HepG2 (cell line): ENCODE data around the gene FREM3.

Experiments used
- CEBPZ ChIP-seq: IDR thresholded peaks from 2 replicates; pipeline ENCODE4 v1.6.1; 2012; ENCODE audit warnings: low read length, improper control_type of control experiment
- NFRKB ChIP-seq: fragments of 450-650 bp; IDR thresholded peaks from 2 replicates; pipeline ENCODE4 v1.6.1; 2017
- PBX3 ChIP-seq: sonication (generic); formaldehyde crosslinking; IDR thresholded peaks from 2 replicates; pipeline ENCODE4 v1.8.1; 2023; ENCODE audit warnings: missing genetic modification reagents, inconsistent platforms, borderline replicate concordance
- SP140L ChIP-seq: sonication (generic); formaldehyde crosslinking; IDR thresholded peaks from 2 replicates; pipeline ENCODE4 v1.4.0; 2020; ENCODE audit warnings: missing genetic modification reagents, borderline replicate concordance
- ZNF83 ChIP-seq: sonication (generic); formaldehyde crosslinking; IDR thresholded peaks from 2 replicates; pipeline ENCODE4 v1.4.0; 2020; ENCODE audit warnings: missing genetic modification reagents, mild to moderate bottlenecking, borderline replicate concordance
- TF ChIP-seq, protein P1 (sequence below): sonication (generic); formaldehyde crosslinking; IDR thresholded peaks from 2 replicates; pipeline ENCODE4 v1.4.0; 2020; ENCODE audit warnings: mild to moderate bottlenecking, missing genetic modification reagents
- TF ChIP-seq, protein P2 (sequence below): IDR thresholded peaks from 2 replicates; pipeline ENCODE4 v1.6.1; 2016

GRCh38 chr4:143713955-143714625 is 13.6 kb upstream of the FREM3 start:
- TF ChIP-seq ZNF83 (CRISPR knock-in tag) (no peak), SP140L (CRISPR knock-in tag) (no peak), PBX3 (CRISPR knock-in tag) (no peak), NFRKB (no peak), CEBPZ (no peak)
- TF ChIP-seq, protein P1, sequence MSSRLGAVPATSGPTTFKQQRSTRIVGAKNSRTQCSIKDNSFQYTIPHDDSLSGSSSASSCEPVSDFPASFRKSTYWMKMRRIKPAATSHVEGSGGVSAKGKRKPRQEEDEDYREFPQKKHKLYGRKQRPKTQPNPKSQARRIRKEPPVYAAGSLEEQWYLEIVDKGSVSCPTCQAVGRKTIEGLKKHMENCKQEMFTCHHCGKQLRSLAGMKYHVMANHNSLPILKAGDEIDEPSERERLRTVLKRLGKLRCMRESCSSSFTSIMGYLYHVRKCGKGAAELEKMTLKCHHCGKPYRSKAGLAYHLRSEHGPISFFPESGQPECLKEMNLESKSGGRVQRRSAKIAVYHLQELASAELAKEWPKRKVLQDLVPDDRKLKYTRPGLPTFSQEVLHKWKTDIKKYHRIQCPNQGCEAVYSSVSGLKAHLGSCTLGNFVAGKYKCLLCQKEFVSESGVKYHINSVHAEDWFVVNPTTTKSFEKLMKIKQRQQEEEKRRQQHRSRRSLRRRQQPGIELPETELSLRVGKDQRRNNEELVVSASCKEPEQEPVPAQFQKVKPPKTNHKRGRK (CRISPR knock-in tag), result no peak
- TF ChIP-seq, protein P2, sequence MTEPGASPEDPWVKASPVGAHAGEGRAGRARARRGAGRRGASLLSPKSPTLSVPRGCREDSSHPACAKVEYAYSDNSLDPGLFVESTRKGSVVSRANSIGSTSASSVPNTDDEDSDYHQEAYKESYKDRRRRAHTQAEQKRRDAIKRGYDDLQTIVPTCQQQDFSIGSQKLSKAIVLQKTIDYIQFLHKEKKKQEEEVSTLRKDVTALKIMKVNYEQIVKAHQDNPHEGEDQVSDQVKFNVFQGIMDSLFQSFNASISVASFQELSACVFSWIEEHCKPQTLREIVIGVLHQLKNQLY (CRISPR knock-in tag), result no peak
